Renal cortex interstitium (tissue), 11 donors: Measurements from ENCODE around the gene CTIF. TPM values are rescaled to one million over a fixed set of nuclear protein-coding genes. Genes with fewer than 3 reads are reported as not detected.

Experiments
- DNase-seq, 11 donors: peaks; one replicate each; pipeline ENCODE4 v3.0.0-alpha.2; 2013; ENCODE audit warnings: low read depth in 9 of 11, low spot score in 4 of 11; ENCODE audit errors: extremely low read depth in 1 of 11
- polyA plus RNA-seq, 3 donors: library from polyadenylated mRNA; unstranded; fragments of 120-200 nt; gene quantifications; one replicate each; pipeline ENCODE4 v1.2.1, GENCODE V29; 2013; ENCODE audit not compliant: insufficient read length in 3 of 3

CTIF gene
- polyA plus RNA-seq, 3 donors = 17.9 to 26.5 (median 22.6) TPM

GRCh38 chr18:48679236-48679635 is 140.4 kb downstream of the CTIF start:
- DNase-seq = no peak

- DNase-seq = peak in 2 of 11 donors; percentile 34 to 42
Observed at GRCh38 chr18:48680339-48681250, 141.8 kb downstream of the CTIF start.

- no peak for DNase-seq
Observed at GRCh38 chr18:48682768-48683167, 143.9 kb downstream of the CTIF start.

- no peak for DNase-seq
Observed at GRCh38 chr18:48683197-48683596, 144.4 kb downstream of the CTIF start.

- no peak for DNase-seq
Observed at GRCh38 chr18:48683661-48684060, 144.8 kb downstream of the CTIF start.

- DNase-seq = no peak
Observed at GRCh38 chr18:48687346-48688042, 148.7 kb downstream of the CTIF start.

GRCh38 chr18:48688961-48689360 is 150.1 kb downstream of the CTIF start:
- no peak for DNase-seq

- DNase-seq = no peak
Observed at GRCh38 chr18:48689548-48689947, 150.7 kb downstream of the CTIF start.

GRCh38 chr18:48690494-48690893 is 151.7 kb downstream of the CTIF start:
- DNase-seq = no peak

- no peak for DNase-seq
Observed at GRCh38 chr18:48693006-48693405, 154.2 kb downstream of the CTIF start.

GRCh38 chr18:48693625-48694262 is 154.9 kb downstream of the CTIF start:
- no peak for DNase-seq

GRCh38 chr18:48694295-48694694 is 155.5 kb downstream of the CTIF start:
- DNase-seq = no peak

GRCh38 chr18:48695671-48696070 is 156.8 kb downstream of the CTIF start:
- no peak for DNase-seq

- DNase-seq = no peak
Observed at GRCh38 chr18:48696218-48696617, 157.4 kb downstream of the CTIF start.

- no peak for DNase-seq
Observed at GRCh38 chr18:48697441-48697840, 158.6 kb downstream of the CTIF start.

GRCh38 chr18:48698707-48699106 is 159.9 kb downstream of the CTIF start:
- no peak for DNase-seq

- no peak for DNase-seq
Observed at GRCh38 chr18:48699761-48700160, 160.9 kb downstream of the CTIF start.

- no peak for DNase-seq
Observed at GRCh38 chr18:48700446-48700845, 161.6 kb downstream of the CTIF start.

GRCh38 chr18:48702346-48703027 is 163.7 kb downstream of the CTIF start:
- no peak for DNase-seq
